GM18868 (cell line): Measurements from ENCODE around the gene RIOX2.
A peak's percentile ranks its signal among the peaks of the same experiment; 100 is the strongest.
"Not testable (repeated sequence)": the region's sequence is repeated elsewhere in the genome, so short reads cannot be mapped to it uniquely, and the experiment has no call there.

Source experiments
- ATAC-seq: cut with Tn5 transposase; IDR thresholded peaks from one replicate; pipeline ENCODE4 v1.9.1; 2021; ENCODE audit warnings: mild to moderate bottlenecking, moderate library complexity; ENCODE audit not compliant: unreplicated experiment

Gene RIOX2

GRCh38 chr3:97916576-97916975 lies 55.7 kb downstream of the RIOX2 start:
- ATAC-seq = no peak

GRCh38 chr3:97914388-97914787 lies 57.8 kb downstream of the RIOX2 start:
- ATAC-seq = peak; percentile 53

- ATAC-seq = no peak
These were observed 60.8 kb downstream of the RIOX2 start for GRCh38 chr3:97911459-97911858.

GRCh38 chr3:97910931-97911351 lies 61.3 kb downstream of the RIOX2 start:
- no peak for ATAC-seq

GRCh38 chr3:97910236-97910831 lies 61.9 kb downstream of the RIOX2 start:
- not testable (repeated sequence) for ATAC-seq

- not testable (repeated sequence) for ATAC-seq
These were observed 62.4 kb downstream of the RIOX2 start for GRCh38 chr3:97909830-97910229.

- ATAC-seq = no peak
These were observed 70.7 kb downstream of the RIOX2 start for GRCh38 chr3:97901313-97902248.

- ATAC-seq = no peak
These were observed 72.9 kb downstream of the RIOX2 start for GRCh38 chr3:97899331-97899730.

GRCh38 chr3:97896547-97896946 lies 75.7 kb downstream of the RIOX2 start:
- no peak for ATAC-seq

- ATAC-seq = no peak
These were observed 76.1 kb downstream of the RIOX2 start for GRCh38 chr3:97896129-97896528.

- peak; percentile 92 for ATAC-seq
These were observed 77.0 kb downstream of the RIOX2 start for GRCh38 chr3:97895216-97895615.

GRCh38 chr3:97892852-97893251 lies 79.4 kb downstream of the RIOX2 start:
- ATAC-seq = no peak
